GM03348 (cell line): Measurements from ENCODE around the gene PSKH1.
"Not testable (repeated sequence)": the region's sequence is repeated elsewhere in the genome, so short reads cannot be mapped to it uniquely, and the experiment has no call there.

Experiments used
- DNase-seq: peaks from one replicate; pipeline ENCODE4 v3.0.0; 2012; ENCODE audit warnings: low spot score

Gene PSKH1

GRCh38 chr16:67961551-67961957 is 68.5 kb downstream of the PSKH1 start:
- DNase-seq, result no peak

DNA sequence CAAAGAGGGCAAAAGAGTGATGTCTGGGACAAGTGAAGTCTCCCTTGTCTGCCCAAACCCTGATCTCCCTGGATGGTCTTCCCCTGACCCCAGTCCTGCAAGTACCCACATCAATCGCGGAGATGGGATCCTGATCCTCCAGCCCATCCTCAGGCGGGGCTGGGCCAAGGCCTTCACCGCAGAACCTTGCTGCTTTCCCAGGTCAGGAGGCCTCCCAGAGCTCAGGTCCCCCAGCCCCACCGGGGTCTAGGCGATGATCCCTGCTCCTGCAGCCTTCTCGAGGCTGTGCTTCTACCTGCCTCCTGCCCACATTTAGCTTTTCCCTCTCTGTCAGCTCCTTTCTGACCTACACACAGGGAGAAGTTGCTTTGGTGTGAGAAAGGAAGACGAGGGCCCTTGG is 69.1 kb downstream of the PSKH1 start:
- no peak for DNase-seq

DNA sequence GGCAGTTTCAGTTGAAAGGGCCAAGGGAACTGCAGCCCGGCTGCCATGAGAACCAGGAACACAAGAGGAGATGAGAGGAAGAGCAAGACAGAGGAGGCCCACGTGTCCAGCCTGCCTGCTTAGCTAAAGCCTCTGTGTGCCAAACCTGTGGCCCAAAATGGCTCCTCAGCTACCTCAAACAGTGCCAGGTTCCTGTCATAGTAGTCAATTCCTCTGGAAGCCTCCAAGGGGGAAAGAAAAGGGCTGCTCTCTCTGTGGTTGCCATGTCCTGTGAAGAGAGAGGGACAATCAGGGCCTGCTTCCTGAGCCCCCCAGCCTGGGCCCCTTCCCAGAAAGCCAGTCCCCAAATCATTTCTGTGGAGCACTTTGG is 70.2 kb downstream of the PSKH1 start:
- no peak for DNase-seq

DNA sequence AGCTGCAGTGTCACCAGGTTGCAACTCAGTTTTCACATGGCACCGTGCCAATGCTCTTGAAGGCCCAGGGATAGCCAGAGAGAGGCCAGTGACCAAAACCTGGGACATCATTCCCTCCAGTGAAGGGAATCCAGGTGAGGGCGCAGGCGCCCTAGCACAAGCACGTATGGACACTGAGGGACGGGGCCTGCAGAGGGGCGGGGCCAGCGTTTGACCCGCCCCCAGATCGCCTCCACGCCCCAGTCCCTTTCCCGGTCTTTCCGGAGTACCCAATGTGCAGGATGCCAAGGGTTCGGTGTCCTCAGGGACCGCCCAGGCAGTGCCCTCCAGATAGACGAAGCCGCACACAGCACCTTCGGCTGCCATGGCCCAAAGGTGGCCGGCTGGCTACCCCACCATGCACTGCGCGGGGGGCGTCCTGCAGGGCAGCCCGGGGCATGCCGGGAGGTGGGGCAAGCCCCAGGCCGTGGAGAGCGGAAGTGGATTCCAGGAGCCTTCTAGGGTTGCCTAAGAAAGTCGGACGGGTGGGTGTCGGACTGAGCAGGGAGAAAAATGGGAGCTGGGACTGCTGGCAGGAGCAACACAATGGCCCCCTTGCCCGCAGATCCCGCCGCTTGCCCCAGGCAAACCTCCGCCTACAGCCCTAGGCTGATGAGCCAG is 70.7 kb downstream of the PSKH1 start:
- DNase-seq, result no peak

GRCh38 chr16:67964477-67965131 is 71.5 kb downstream of the PSKH1 start:
- no peak for DNase-seq

GRCh38 chr16:67965668-67966548 is 72.9 kb downstream of the PSKH1 start:
- peak; percentile 32 for DNase-seq

GRCh38 chr16:67966549-67967182 is 73.6 kb downstream of the PSKH1 start:
- peak; percentile 87 for DNase-seq

DNA sequence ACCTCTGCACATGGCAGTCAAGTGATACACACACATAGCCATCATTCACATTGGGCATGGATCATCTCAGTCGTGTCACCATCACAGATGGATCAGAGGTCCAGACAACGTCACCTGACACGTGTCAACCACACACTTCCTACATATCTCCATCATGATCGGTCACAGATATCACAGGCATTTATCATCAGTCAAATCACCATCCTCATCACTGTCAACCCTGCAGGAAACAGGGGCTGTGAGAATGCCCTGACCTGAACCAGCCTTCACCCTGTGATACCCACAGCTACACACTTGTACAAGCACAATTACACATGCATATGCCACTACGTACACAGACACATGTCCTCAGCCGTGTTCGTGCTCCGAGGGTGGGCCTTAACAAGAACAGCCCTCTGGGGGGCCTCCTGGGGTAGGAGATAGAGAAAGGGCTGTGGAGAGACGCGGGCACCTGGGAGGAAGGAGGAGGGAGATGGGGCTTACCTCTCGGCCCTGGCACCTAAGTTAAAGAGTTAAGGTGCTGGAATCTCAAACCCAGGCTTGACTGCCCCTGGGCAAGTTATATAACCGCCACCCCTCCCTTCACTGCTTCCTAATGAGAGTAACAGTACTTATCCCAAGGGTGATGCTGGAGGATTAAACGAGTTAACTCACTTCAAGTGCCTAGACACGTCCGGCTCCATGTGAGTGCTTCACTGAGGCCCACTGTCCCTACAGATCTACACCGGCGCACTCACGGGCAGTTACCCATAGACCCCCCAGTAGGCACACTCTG is 74.3 kb downstream of the PSKH1 start:
- peak; percentile 31 for DNase-seq

GRCh38 chr16:67967958-67968399 is 74.9 kb downstream of the PSKH1 start:
- DNase-seq, result peak; percentile 86

- peak; percentile 98 for DNase-seq
Measured at GRCh38 chr16:67968400-67969253, 75.6 kb downstream of the PSKH1 start, which contains the start of gene SLC12A4. SLC12A4 (minus strand) TSS chr16:67968637; CDS start chr16:67968553, 84 bp downstream.

DNA sequence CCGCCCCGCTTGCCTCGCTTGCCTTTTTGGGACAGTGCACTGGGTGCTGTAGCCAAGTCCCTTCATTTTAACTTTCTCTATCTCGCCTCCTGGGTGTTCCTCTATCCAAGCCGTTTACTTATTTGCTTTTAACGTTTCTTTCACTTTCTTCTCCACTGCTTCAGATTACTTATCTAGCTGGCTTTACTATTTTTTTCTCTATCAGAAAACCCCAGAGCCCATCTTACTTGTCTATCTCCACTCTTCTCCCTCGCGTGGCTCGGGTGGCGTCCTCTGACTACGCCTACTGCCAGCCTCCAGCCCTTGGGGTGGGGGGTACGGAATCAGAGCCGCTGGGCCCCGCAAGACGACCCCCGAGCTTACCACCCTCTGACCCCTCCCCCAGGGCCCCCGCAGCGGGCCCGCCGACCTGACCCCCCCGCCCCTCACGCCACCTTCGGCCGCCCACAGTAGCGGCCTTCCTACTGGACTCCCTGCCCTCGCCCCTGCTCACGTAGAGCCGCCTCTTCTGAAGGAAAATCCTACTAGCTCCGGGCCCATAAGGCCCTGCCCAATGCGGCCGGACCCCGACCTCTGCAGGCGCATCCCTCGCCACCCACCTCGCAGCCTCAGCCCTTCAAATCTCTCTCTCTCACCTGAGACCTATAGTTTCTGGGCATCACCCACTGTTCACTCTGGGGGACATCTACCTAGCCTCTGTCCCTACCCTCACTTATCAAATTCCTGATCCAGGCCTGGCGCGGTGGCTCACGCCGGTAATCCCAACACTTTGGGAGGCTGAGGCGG is 76.4 kb downstream of the PSKH1 start:
- no peak for DNase-seq

GRCh38 chr16:67971111-67971510 is 78.1 kb downstream of the PSKH1 start:
- DNase-seq, result no peak

DNA sequence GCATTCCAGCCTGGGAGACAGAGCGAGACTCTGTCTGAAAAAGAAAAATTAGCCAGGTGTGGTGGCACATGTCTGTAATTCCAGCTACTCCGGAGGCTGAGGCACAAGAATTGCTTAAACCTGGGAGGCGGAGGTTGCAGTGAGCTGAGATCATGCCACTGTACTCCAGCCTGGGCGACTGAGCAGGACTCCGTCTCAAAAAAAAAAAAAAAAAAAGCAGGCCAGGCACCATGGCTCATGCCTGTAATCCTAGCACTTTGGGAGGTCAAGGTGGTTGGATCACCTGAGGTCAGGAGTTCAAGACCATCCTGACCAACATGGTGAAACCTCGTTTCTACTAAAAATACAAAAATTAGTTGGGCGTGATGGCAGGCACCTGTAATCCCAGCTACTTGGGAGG is 79.2 kb downstream of the PSKH1 start:
- not testable (repeated sequence) for DNase-seq

GRCh38 chr16:67975321-67976105 is 82.5 kb downstream of the PSKH1 start:
- no peak for DNase-seq

GRCh38 chr16:67976205-67976604 is 83.2 kb downstream of the PSKH1 start:
- no peak for DNase-seq

DNA sequence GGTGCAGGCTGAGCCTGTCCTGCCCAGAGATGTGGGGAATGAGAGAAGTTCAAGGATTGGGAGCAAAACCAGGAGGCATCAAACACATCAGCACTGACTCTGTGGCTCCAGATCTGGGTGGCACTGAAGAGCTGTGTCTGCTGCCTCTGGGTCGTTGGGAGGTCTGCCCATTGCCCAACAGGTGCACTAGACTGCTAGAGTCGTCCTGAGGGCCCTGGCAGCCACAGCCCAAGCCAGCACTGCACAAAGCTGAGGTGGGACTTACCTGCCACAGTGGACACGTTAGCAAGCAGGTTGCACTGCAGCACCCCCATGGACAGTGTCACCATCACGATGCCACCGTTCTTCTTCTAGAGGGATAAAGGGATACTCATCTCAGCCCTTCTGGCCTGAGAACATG is 84.0 kb downstream of the PSKH1 start:
- DNase-seq, result no peak

- no peak for DNase-seq
Measured at GRCh38 chr16:67977469-67978227, 84.6 kb downstream of the PSKH1 start.
